NT2/D1 (cell line): Measurements from ENCODE around the gene FEM1C.

ENCODE experiments used
- DNase-seq: peaks from one replicate; pipeline ENCODE4 v3.0.0-alpha.2; 2011; ENCODE audit warnings: low read depth, low spot score
- H3K27me3 ChIP-seq: 2 replicates; pipeline ENCODE4 v1.6.0; 2011; ENCODE audit warnings: mild to moderate bottlenecking; ENCODE audit not compliant: insufficient read length, insufficient read depth
- H3K36me3 ChIP-seq: 2 replicates; pipeline ENCODE4 v1.6.1; 2011; ENCODE audit warnings: mild to moderate bottlenecking, low read length, mixed read lengths; ENCODE audit not compliant: insufficient read depth, insufficient read length
- H3K4me1 ChIP-seq: 2 replicates; pipeline ENCODE4 v1.5.1; 2011; ENCODE audit not compliant: insufficient read depth, insufficient read length
- H3K4me3 ChIP-seq: 2 replicates; pipeline ENCODE4 v1.5.1; 2011; ENCODE audit warnings: low read depth; ENCODE audit not compliant: insufficient read length
- H3K9ac ChIP-seq: 2 replicates; pipeline ENCODE4 v1.6.0; 2011; ENCODE audit warnings: low read depth; ENCODE audit not compliant: insufficient read length
- H3K9me3 ChIP-seq: 2 replicates; pipeline ENCODE4 v1.5.1; 2011; ENCODE audit warnings: mild to moderate bottlenecking, low read length; ENCODE audit not compliant: insufficient read depth
- SUZ12 ChIP-seq: IDR thresholded peaks from 2 replicates; pipeline ENCODE4 v1.6.1; 2011; ENCODE audit not compliant: insufficient read length, insufficient read depth; ENCODE audit errors: extremely low read depth
- YY1 ChIP-seq: IDR thresholded peaks from 2 replicates; pipeline ENCODE4 v1.6.1; 2011; ENCODE audit not compliant: insufficient read length, insufficient read depth
- ZNF274 ChIP-seq: IDR thresholded peaks from 2 replicates; pipeline ENCODE4 v1.6.1; 2011; ENCODE audit warnings: mild to moderate bottlenecking, low read depth, low read length

FEM1C gene, protein sequence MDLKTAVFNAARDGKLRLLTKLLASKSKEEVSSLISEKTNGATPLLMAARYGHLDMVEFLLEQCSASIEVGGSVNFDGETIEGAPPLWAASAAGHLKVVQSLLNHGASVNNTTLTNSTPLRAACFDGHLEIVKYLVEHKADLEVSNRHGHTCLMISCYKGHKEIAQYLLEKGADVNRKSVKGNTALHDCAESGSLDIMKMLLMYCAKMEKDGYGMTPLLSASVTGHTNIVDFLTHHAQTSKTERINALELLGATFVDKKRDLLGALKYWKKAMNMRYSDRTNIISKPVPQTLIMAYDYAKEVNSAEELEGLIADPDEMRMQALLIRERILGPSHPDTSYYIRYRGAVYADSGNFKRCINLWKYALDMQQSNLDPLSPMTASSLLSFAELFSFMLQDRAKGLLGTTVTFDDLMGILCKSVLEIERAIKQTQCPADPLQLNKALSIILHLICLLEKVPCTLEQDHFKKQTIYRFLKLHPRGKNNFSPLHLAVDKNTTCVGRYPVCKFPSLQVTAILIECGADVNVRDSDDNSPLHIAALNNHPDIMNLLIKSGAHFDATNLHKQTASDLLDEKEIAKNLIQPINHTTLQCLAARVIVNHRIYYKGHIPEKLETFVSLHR

DNA sequence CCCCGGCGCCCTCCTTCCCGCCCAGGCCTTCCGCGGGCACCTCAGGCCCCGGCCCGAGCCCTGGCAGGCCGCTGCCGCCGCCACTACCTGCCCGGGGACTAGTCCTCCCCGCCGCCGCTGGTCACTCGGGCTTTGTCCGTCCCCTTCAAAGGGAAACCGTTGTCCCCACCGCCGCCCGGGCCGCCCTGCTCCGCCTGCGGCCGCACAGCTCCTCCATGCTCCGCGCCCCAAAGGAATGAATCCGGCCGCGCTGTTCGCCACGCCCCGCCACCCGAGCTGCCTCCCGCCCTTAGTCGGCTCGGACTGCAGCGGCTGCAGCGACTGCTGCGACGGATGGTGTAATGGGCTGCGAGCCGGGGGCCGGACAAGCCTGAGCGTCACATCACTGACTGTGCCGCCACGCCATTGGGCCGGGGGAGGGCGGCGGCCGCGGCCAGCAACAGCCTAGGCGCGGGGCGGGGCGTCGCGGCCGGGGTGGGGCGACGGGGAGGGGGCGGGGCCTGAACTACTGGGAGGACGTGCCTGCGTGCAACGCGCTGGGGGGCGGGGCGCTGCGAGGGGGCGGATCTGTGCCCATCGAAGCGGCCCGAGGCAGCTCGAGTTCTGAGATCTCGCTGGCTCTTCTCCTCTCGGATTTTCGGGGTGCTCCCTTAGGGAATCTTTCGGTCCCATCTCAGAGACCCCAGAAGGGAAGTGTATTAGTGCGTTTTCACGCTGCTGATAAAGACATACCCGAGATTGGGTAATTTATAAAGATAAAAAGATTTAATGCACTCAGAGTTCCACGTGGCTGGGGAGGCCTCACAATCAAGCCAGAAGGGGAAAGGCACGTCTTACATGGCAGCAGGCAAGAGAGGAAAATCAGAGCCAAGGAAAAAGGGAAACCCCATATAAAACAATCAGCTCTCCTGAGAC, at the start of gene FEM1C:
FEM1C (minus strand) TSS at position 340 of the 915 bp plus-strand sequence. CDS start 1,282 bp downstream, outside the sequence.
- TF ChIP-seq SUZ12: no peak
- no peak for TF ChIP-seq ZNF274
- no peak for TF ChIP-seq YY1

DNA sequence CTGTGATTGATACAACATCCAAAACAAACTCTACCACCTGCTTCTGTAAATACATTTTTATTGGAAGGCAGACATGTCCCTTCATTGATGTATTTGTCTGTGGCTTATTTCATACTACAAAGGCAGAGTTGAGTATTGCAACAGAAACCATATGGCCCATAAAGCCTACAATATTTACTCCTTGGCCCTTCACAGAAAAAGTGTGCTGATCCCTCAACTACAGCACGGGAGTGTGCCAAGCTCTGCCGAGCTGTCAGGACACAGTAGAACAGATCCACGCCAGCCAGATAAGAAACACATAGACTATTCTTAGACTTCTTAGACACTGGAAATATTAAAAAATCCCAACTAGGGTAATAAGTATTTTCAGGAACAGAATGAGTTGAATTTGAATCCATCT, 44.5 kb upstream of the FEM1C start:
- no peaks in the 10 kb centered on the region for H3K9me3 ChIP-seq

More for the DNA sequence above, at the start of gene FEM1C:
- H3K9ac ChIP-seq: peak within 1 kb of the TSS; percentile 79
- no peaks in the 10 kb centered on the region for H3K27me3 ChIP-seq
- no peaks in the 10 kb centered on the region for H3K4me1 ChIP-seq
- H3K9me3 ChIP-seq: peaks cover 9% of the 10 kb centered on the region
- DNase-seq: peak; percentile 82
- peak within 1 kb of the TSS; percentile 65 for H3K4me3 ChIP-seq
- H3K36me3 ChIP-seq: peaks cover 29% of the 10 kb centered on the region

DNA sequence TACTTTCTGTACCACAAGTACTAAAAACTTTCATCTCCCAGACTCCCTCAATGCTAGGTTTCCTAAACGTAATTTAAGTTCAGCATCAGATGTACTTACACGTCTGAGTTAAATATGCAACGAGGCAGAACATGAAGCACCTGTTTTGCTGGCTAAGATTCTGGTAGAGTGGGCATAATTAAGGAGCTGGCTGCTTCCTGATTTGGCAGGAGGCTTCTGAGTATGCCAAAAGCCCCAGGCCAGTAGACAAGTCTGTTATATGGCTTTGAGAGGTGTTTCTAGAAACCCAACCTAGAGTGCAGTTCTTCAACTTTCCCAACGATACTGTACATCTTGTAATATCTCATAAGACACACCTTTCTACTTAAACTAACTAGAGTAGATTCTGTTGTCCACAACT, 44.1 kb upstream of the FEM1C start:
- H3K27me3 ChIP-seq: no peaks in the 10 kb centered on the region
- no peaks in the 10 kb centered on the region for H3K4me1 ChIP-seq
- no peak overlapping the region for H3K4me3 ChIP-seq
- DNase-seq: no peak
- no peak overlapping the region for H3K9ac ChIP-seq
- no peak for TF ChIP-seq YY1
- no peak for TF ChIP-seq ZNF274
- no peak for TF ChIP-seq SUZ12
- H3K36me3 ChIP-seq: no peaks in the 10 kb centered on the region
- H3K9me3 ChIP-seq: no peaks in the 10 kb centered on the region

More for the DNA sequence above, 44.5 kb upstream of the FEM1C start:
- DNase-seq: no peak
- no peaks in the 10 kb centered on the region for H3K4me1 ChIP-seq
- no peak overlapping the region for H3K4me3 ChIP-seq
- H3K36me3 ChIP-seq: no peaks in the 10 kb centered on the region
- no peaks in the 10 kb centered on the region for H3K27me3 ChIP-seq
- no peak overlapping the region for H3K9ac ChIP-seq
- TF ChIP-seq YY1: no peak
- TF ChIP-seq SUZ12: no peak
- TF ChIP-seq ZNF274: no peak

DNA sequence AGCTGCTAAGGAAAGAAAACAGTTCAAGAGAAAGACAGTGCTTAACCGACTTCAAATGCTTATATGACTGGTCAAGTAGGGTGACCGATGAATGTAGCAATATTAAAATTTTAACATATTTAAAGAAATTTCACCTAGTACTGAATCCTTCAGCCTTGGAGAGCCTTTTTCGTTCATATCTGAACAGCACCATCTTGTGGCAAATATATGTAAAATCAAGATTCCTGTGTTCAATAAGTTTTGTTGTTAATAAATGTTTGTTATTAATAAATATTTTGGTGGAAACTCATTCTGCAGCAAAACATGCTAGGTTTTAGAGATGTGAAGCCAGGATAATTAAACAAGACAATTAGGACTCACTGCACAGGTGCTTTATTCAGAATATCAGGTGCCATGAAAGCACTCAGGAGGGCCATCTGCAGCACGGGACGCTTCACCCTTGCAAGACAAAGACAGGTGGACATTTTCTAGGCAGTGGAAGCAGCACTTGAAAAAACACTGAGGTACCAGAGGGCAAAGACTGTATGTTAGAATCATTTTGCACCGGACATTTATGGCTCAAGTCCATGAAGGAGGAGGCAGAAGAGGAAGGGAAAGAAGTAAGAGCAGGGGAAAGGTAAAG, 42.1 kb upstream of the FEM1C start:
- TF ChIP-seq SUZ12: no peak
- TF ChIP-seq ZNF274: no peak
- TF ChIP-seq YY1: no peak
- no peak overlapping the region for H3K9ac ChIP-seq
- H3K4me1 ChIP-seq: no peaks in the 10 kb centered on the region
- H3K27me3 ChIP-seq: no peaks in the 10 kb centered on the region
- H3K36me3 ChIP-seq: no peaks in the 10 kb centered on the region
- DNase-seq: no peak
- H3K4me3 ChIP-seq: no peak overlapping the region
- no peaks in the 10 kb centered on the region for H3K9me3 ChIP-seq

DNA sequence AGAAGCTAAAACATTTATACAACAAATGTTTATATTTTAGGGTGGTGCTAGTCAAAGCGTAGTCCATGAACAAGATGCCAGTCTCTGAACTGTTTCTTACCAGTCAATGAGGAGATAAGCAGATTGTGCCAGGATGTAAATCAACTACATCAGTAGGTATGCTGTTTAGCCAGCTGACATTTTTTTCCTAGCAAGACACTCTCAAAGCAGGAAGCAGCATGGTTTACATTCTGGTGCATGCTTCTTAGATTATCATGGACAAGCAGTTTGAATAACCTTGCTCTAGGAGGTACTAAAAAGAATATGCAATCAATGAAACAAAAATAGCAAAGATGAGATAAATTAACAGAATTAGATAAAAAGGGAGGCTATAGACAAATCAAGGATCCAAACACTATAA, 40.7 kb upstream of the FEM1C start:
- H3K4me1 ChIP-seq: no peaks in the 10 kb centered on the region
- TF ChIP-seq ZNF274: no peak
- TF ChIP-seq YY1: no peak
- no peak for TF ChIP-seq SUZ12
- no peak for DNase-seq
- no peaks in the 10 kb centered on the region for H3K36me3 ChIP-seq
- no peaks in the 10 kb centered on the region for H3K27me3 ChIP-seq
- H3K9ac ChIP-seq: no peak overlapping the region
- no peaks in the 10 kb centered on the region for H3K9me3 ChIP-seq
- no peak overlapping the region for H3K4me3 ChIP-seq

DNA sequence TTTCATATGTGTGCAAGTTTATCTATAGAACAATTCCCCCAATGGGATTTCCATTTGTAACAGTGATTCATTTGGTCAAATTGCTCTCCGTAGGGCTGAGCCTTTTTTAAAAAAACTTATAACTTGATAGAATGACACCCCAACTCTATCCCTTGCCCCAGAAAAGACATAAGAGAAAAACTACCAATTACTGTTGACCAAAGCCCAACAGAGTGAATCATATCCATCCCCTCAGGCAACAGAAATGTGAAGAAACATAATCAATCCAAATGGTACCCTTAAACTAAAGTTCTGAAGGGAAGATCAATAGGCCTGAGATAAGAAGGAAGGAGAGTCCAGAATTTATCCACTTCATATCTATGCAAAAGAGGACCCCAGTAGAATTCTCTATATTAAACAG, 39.9 kb upstream of the FEM1C start:
- H3K4me3 ChIP-seq: no peak overlapping the region

More for the DNA sequence above, 39.9 kb upstream of the FEM1C start:
- Histone ChIP-seq H3K4me1 (no peaks in the 10 kb centered on the region), H3K9me3 (no peaks in the 10 kb centered on the region), H3K9ac (no peak overlapping the region), H3K27me3 (no peaks in the 10 kb centered on the region), H3K36me3 (no peaks in the 10 kb centered on the region)
- no peak for DNase-seq
- no peak for TF ChIP-seq YY1
- TF ChIP-seq SUZ12: no peak
- TF ChIP-seq ZNF274: no peak
